Measurements from ENCODE around the gene ISG15.
"Not testable (repeated sequence)": the region's sequence is repeated elsewhere in the genome, so short reads cannot be mapped to it uniquely, and the experiment has no call there.

ISG15 gene

GRCh38 chr1:1013922-1014648 is 788 bp downstream of the ISG15 start:
- DNase-seq: no peak

DNA sequence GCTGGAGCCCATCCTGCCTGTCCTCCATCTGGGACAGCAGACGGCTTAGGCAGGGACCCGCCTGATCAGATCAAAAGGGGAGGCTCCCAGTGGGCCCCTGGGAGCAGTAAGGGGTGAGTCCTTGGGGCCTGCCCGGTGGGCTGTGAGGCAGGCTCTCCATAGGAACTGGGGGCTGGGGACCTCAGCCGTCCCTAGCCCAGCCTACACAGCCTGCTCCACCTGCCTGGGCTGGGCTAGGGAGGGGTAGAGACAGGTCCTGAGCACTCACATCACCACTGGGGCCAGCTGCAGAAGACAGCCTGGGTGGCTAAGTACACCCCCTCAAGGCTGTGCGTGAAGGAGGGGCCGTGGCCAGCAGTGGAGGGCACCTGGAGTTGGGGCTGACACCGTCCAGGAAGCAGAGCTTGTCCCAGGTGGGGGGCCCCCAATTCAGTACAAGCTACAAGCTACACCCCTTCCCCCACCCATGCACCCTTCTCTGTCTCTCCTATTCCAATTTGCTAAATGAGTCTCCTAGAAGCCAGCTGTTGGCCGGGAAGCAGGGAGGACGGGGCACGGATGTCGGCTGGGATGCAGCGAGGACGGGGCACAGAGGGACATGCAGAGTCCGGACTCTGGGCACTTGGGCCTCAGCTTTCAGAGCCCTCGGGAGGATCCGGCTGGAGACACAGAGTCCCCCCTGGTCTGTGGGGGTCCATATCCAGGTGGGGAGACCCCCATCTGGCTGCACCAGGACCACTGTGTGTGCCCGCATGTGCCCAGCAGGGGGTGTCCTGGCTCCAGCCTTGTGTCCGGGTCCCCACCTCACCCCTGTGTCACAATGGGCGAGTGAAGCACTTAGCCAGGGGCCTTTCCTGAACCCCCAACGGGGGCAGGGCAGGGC is 1.7 kb downstream of the ISG15 start:
- DNase-seq: no peak

DNA sequence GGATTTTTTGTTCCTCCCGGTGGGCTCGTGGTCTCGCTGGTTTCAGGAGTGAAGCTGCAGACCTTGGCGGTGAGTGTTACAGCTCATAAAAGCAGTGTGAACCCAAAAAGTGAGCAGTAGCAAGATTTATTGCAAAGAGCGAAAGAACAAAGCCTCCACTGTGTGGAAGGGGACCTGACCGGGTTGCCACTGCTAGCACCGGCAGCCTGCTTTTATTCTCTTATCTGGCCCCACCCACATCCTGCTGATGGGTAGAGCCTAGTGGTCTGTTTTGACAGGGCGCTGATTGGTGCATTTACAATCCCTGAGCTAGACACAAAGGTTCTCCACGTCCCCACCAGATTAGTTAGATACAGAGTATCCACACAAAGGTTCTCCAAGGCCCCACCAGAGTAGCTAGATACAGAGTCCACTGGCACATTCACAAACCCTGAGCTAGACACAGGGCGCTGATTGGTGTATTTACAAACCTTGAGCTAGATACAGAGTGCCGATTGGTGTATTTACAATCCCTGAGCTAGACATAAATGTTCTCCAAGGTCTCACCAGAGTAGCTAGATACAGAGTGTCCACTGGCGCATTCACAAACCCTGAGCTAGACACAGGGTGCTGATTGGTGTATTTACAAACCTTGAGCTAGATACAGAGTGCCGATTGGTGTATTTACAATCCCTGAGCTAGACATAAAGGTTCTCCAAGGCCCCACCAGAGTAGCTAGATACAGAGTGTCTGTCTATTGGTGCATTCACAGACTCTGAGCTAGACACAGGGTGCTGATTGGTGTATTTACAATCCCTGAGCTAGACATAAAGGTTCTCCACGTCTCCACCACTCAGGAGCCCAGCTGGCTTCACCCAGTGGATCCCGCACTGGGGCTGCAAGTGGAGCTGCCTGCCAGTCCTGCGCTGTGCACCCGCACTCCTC is 4.4 kb downstream of the ISG15 start:
- not testable (repeated sequence) for DNase-seq

- not testable (repeated sequence) for DNase-seq
Measured at GRCh38 chr1:1018321-1018685, 5.0 kb downstream of the ISG15 start.

- peak; percentile 74 to 85 for DNase-seq
Measured at GRCh38 chr1:1019122-1019999, 6.1 kb downstream of the ISG15 start.

- no peak for DNase-seq
Measured at GRCh38 chr1:1020000-1020404, 6.7 kb downstream of the ISG15 start, which contains the start of gene AGRN. Gene AGRN (plus strand): TSS chr1:1020120. CDS start chr1:1020173, 53 bp downstream.

DNA sequence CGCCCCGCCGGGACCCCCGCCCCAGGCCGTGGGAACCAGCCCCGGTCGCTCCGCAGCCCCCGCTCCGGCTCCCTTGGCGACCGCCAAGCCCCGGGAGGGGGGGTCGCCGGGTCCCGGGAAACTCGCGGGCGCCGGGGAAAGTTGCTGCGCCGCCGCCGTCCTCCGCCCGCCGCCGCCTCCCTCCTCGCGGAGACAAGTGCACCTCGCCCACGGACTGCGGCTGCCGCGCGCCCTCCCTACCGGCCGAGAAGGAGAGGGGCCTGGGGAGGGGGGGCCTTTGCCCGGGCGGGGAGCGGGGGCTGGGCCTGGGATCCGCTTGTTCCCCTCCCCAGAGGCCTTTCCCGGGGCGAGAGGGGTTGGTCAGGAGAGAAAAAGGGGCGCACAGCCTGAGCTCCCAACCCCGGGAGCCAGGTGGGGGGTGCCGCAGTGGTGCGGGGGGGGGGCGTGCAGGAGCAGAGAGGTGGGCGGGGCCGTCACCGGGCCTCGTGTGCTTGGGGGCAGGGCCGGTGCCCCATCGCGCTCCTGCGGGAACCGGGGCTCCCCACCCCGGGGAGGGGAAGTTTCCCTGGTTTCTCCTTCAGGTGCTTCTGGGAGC is 7.2 kb downstream of the ISG15 start:
- no peak for DNase-seq

- no peak for DNase-seq
Measured at GRCh38 chr1:1021010-1021919, 8.0 kb downstream of the ISG15 start.

- no peak for DNase-seq
Measured at GRCh38 chr1:1021920-1022259, 8.6 kb downstream of the ISG15 start.

DNA sequence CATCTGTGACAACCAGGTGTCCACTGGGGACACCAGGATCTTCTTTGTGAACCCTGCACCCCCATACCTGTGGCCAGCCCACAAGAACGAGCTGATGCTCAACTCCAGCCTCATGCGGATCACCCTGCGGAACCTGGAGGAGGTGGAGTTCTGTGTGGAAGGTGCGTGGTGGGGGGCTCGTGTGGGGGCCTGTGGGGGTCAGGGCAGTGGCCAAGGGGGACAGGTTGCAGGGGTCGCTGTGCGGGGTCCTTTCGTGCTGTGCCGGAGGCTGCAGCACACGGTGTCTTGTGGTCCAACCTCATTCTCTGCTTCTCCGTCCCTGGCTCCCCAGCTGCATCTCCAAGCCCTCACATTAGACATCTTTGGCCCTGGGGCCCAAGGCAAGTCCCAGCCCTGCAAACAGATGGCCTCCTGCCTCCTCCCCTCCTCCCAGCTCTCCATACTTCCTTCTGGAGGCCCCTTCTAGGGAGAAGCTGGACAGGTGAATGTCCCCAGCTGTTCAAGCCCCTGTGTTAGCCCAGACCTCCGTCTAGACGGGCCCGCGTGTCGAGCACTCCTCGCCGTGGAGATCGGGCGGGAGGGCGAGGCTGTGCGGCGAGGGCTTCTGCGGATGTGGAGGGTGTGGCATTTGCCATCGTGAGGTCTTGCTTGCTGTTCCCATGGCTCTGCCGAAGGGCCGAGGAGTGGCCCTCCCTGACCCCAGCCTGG is 9.2 kb downstream of the ISG15 start:
- no peak for DNase-seq

- DNase-seq: no peak
Measured at GRCh38 chr1:1023700-1024099, 10.4 kb downstream of the ISG15 start.

GRCh38 chr1:1024149-1024770 is 11.0 kb downstream of the ISG15 start:
- no peak for DNase-seq

- DNase-seq: no peak
Measured at GRCh38 chr1:1024771-1025699, 11.7 kb downstream of the ISG15 start.

GRCh38 chr1:1025730-1026129 is 12.4 kb downstream of the ISG15 start:
- DNase-seq: no peak

- no peak for DNase-seq
Measured at GRCh38 chr1:1026599-1027413, 13.5 kb downstream of the ISG15 start.

DNA sequence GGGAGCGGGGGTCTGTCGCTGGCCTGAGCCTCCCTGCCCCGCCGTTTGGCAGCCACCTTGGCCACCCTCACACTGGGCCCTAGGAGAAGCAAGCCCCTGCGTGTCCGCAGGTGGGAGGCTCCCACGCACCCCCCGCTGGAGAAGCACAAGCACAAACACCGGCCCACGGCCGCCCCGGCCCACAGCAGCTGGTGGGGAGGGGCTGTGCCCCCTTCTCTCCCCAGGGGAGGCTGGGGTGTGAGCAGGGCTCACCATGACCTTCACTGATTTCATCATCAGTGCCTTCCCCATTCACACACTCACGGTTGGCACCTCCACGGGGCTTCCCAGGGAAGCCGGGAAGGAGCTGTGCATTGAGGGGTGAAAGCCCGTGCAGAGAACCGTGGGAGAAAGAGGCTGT is 14.5 kb downstream of the ISG15 start:
- DNase-seq: no peak
